Colonic mucosa (tissue), 4 donors: ENCODE results near the gene TUBB3. TPM values are rescaled to one million over a fixed set of nuclear protein-coding genes. Genes with fewer than 3 reads are reported as not detected.
"Not testable (repeated sequence)": the region's sequence is repeated elsewhere in the genome, so short reads cannot be mapped to it uniquely, and the experiment has no call there.

Experiments used
- DNase-seq: peaks from one replicate; pipeline ENCODE4 v3.0.0-alpha.2; 2020
- H3K27ac ChIP-seq: fragments of 200-600 bp; one replicate; pipeline ENCODE4 v1.8.0; 2021
- H3K27me3 ChIP-seq: fragments of 200-600 bp; one replicate; pipeline ENCODE4 v1.8.0; 2021
- H3K36me3 ChIP-seq: fragments of 200-600 bp; one replicate; pipeline ENCODE4 v1.8.0; 2021
- H3K4me1 ChIP-seq: fragments of 200-600 bp; one replicate; pipeline ENCODE4 v1.8.0; 2021; ENCODE audit warnings: mild to moderate bottlenecking
- H3K4me3 ChIP-seq: fragments of 200-600 bp; one replicate; pipeline ENCODE4 v1.8.0; 2021
- H3K9ac ChIP-seq, 2 donors: one replicate each; pipeline ENCODE4 v1.7.0; 2013; ENCODE audit warnings: control low read depth in 2 of 2, low read depth in 2 of 2, low read length in 2 of 2
- H3K9me3 ChIP-seq: fragments of 200-600 bp; one replicate; pipeline ENCODE4 v1.8.0; 2021
- CTCF ChIP-seq: fragments of 200-600 bp; IDR thresholded peaks from one replicate; pipeline ENCODE4 v1.8.0; 2022; ENCODE audit warnings: antibody characterized with exemption, mild to moderate bottlenecking
- intact Hi-C: fragments of 100-400 bp; cut with DNase I; formaldehyde crosslinking; loops from one replicate; pipeline ENCODE4 v1.14.1; 2022
- total RNA-seq, 2 donors: library from RNA; stranded (reverse); fragmentation: NEBNext Ultra II Directional in 1 of 2; extraction: Animal tissue kit (Norgen Biotek cat#: 25700) in 1 of 2; gene quantifications; one replicate each; pipeline ENCODE4 v1.2.1, GENCODE V29; 2021
- donor health status: healthy.
- donor health status: DM: no; HTN: no; CAD: no.
- donor health status: DM: no; HTN: no; CAD: no.

The TUBB3 gene
- total RNA-seq, 2 donors from 2014 or later, result 3.2 to 8.0 TPM

DNA sequence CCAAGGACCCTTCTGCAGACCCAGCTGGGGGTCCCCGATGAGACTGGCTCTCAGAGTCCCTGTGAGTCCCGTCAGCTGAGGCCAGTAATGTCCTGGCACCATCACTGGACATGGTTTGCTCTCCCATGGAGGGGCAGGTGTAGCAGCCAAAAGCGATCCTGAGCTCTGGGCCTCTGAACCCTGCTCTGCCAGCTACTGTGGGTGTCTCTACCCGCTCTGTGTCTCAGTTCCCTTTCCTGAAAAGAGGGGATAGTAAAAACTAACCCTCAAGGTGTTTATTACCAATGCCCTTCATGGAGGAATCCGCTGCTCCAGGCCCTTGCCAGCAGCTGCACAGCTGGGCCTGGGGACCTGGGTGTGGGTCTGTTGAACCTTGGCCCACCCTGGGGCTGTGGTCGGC, 8.8 kb downstream of the TUBB3 start:
- DNase-seq, result no peak
- no peak overlapping the region for H3K9ac ChIP-seq
- TF ChIP-seq CTCF, result no peak
- intact Hi-C loops, result no loop called here
- H3K27ac ChIP-seq, result no peak overlapping the region
- H3K4me1 ChIP-seq, result no peaks in the 10 kb centered on the region
- H3K9me3 ChIP-seq, result no peaks in the 10 kb centered on the region
- no peaks in the 10 kb centered on the region for H3K27me3 ChIP-seq
- H3K36me3 ChIP-seq, result no peaks in the 10 kb centered on the region
- H3K4me3 ChIP-seq, result no peak overlapping the region

- H3K36me3 ChIP-seq, intact Hi-C loops, H3K9ac ChIP-seq, H3K4me1 ChIP-seq, H3K27ac ChIP-seq, H3K27me3 ChIP-seq, H3K9me3 ChIP-seq, H3K4me3 ChIP-seq, DNase-seq: not testable (repeated sequence)
Observed at GRCh38 chr16:89934019-89934418, 10.9 kb downstream of the TUBB3 start.

DNA sequence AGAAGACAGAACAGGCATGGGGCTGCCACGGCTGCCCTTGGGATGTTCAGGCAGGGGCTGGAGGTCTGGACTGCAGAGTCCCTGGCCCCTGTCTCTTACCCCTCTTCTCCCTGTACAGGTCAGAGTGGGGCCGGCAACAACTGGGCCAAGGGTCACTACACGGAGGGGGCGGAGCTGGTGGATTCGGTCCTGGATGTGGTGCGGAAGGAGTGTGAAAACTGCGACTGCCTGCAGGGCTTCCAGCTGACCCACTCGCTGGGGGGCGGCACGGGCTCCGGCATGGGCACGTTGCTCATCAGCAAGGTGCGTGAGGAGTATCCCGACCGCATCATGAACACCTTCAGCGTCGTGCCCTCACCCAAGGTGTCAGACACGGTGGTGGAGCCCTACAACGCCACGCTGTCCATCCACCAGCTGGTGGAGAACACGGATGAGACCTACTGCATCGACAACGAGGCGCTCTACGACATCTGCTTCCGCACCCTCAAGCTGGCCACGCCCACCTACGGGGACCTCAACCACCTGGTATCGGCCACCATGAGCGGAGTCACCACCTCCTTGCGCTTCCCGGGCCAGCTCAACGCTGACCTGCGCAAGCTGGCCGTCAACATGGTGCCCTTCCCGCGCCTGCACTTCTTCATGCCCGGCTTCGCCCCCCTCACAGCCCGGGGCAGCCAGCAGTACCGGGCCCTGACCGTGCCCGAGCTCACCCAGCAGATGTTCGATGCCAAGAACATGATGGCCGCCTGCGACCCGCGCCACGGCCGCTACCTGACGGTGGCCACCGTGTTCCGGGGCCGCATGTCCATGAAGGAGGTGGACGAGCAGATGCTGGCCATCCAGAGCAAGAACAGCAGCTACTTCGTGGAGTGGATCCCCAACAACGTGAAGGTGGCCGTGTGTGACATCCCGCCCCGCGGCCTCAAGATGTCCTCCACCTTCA, 11.7 kb downstream of the TUBB3 start:
- Histone ChIP-seq H3K4me3 (no peak overlapping the region), H3K4me1 (no peaks in the 10 kb centered on the region), H3K9ac (no peak overlapping the region), H3K36me3 (no peaks in the 10 kb centered on the region), H3K27me3 (no peaks in the 10 kb centered on the region), H3K27ac (no peak overlapping the region), H3K9me3 (no peaks in the 10 kb centered on the region)
- TF ChIP-seq CTCF, result no peak
- DNase-seq, result no peak
- intact Hi-C loops, result no loop called here

DNA sequence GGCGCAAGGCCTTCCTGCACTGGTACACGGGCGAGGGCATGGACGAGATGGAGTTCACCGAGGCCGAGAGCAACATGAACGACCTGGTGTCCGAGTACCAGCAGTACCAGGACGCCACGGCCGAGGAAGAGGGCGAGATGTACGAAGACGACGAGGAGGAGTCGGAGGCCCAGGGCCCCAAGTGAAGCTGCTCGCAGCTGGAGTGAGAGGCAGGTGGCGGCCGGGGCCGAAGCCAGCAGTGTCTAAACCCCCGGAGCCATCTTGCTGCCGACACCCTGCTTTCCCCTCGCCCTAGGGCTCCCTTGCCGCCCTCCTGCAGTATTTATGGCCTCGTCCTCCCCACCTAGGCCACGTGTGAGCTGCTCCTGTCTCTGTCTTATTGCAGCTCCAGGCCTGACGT, 12.5 kb downstream of the TUBB3 start:
- DNase-seq, H3K9me3 ChIP-seq, H3K4me1 ChIP-seq, intact Hi-C loops, H3K27ac ChIP-seq, H3K4me3 ChIP-seq, H3K36me3 ChIP-seq, H3K27me3 ChIP-seq, H3K9ac ChIP-seq: not testable (repeated sequence)

GRCh38 chr16:89936034-89936433, 12.9 kb downstream of the TUBB3 start:
- no peaks in the 10 kb centered on the region for H3K27me3 ChIP-seq
- no peak overlapping the region for H3K9ac ChIP-seq
- no peaks in the 10 kb centered on the region for H3K9me3 ChIP-seq
- TF ChIP-seq CTCF, result no peak
- H3K4me3 ChIP-seq, result no peak overlapping the region
- no peaks in the 10 kb centered on the region for H3K36me3 ChIP-seq
- H3K4me1 ChIP-seq, result no peaks in the 10 kb centered on the region
- no peak for DNase-seq
- intact Hi-C loops, result no loop called here
- H3K27ac ChIP-seq, result no peak overlapping the region

DNA sequence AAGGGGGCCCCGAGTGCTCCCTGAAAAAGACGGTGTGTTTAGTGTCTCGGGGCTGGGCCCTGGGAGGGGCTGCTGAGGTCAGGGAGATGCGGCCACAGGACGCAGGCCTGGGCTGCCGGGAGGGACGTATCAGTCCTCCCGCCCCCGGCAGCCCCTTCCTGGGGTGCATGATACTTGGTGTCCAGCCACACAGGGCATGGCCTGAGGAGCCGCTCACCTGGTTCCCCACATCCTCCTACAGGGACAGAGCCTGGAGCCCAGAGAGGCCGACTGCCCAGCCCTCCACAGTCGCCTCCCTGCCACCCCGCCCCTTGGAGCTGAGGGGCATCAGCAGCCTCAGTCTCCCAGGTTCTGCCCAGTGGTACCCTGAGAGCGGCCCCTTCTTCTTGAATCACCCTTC, 13.4 kb downstream of the TUBB3 start:
- Histone ChIP-seq H3K27ac (no peak overlapping the region), H3K4me1 (no peaks in the 10 kb centered on the region), H3K36me3 (no peaks in the 10 kb centered on the region), H3K4me3 (no peak overlapping the region), H3K9me3 (no peaks in the 10 kb centered on the region), H3K27me3 (no peaks in the 10 kb centered on the region), H3K9ac (no peak overlapping the region)
- intact Hi-C loops, result no loop called here
- no peak for TF ChIP-seq CTCF
- no peak for DNase-seq
